Stomach (tissue), 19 donors: Measurements from ENCODE around the gene FAM217B. TPM values are rescaled to one million over a fixed set of nuclear protein-coding genes. Genes with fewer than 3 reads are reported as not detected.

Experiments
- DNase-seq, 2 donors: peaks; one replicate each; pipeline versions ENCODE4 v3.0.0 to v3.0.0-alpha.2; 2013 to 2019
- H3K27ac ChIP-seq, 5 donors: fragments of 200-600 bp in 4 of 5; sonication (generic) in 4 of 5; one replicate each; pipeline ENCODE4 v1.5.1; 2013 to 2019; ENCODE audit warnings: mild to moderate bottlenecking in 1 of 5, moderate library complexity in 1 of 5
- H3K27me3 ChIP-seq, 3 donors: fragments of 200-600 bp; sonication (generic); one replicate each; pipeline ENCODE4 v1.5.1; 2017 to 2019; ENCODE audit warnings: mixed run types in 1 of 3
- H3K36me3 ChIP-seq, 4 donors: fragments of 200-600 bp; sonication (generic); 1 replicate in 3 of 4; 2 replicates in 1 of 4; pipeline ENCODE4 v1.5.1; 2016 to 2019
- H3K4me1 ChIP-seq, 4 donors: fragments of 200-600 bp; sonication (generic); one replicate each; pipeline ENCODE4 v1.5.1; 2016 to 2019
- H3K4me3 ChIP-seq, 4 donors: fragments of 200-600 bp; sonication (generic) in 3 of 4; one replicate each; pipeline ENCODE4 v1.5.1; 2016 to 2019; ENCODE audit warnings: mild to moderate bottlenecking in 1 of 4
- H3K9me3 ChIP-seq, 4 donors: fragments of 200-600 bp; sonication (generic); one replicate each; pipeline ENCODE4 v1.5.1; 2016 to 2019
- EP300 ChIP-seq: sonication (generic); formaldehyde crosslinking; IDR thresholded peaks from one replicate; pipeline ENCODE4 v1.6.1; 2017; ENCODE audit warnings: antibody characterized with exemption
- POLR2A ChIP-seq, 4 donors: fragments of 450-650 bp; IDR thresholded peaks; one replicate each; pipeline ENCODE4 v1.6.1; 2016; ENCODE audit warnings: antibody characterized with exemption in 4 of 4, control low read depth in 2 of 4, mild to moderate bottlenecking in 1 of 4, moderate library complexity in 1 of 4
- POLR2AphosphoS5 ChIP-seq, 3 donors: sonication (generic); formaldehyde crosslinking; IDR thresholded peaks; one replicate each; pipeline ENCODE4 v1.6.1; 2016; ENCODE audit warnings: antibody characterized with exemption in 3 of 3
- WGBS, 5 donors: extraction: QIAGEN DNeasy Blood & Tissue Kit in 3 of 5; methylation state at CpG; one replicate each; pipeline versions ENCODE4 v1.1.5 to v1.1.7; 2013 to 2018; 5-methylcytosine and 5-hydroxymethylcytosine counted together
- intact Hi-C: fragments of 100-400 bp; cut with DNase I; formaldehyde crosslinking; loops from one replicate; pipeline ENCODE4 v1.15.1; 2023; ENCODE audit warnings: low total_unique reads
- long read RNA-seq, 10 donors: transcript quantifications; one replicate each; lab custom pipeline, GENCODE V29; 2026
- polyA plus RNA-seq, 3 donors: library from polyadenylated mRNA; stranded (reverse); fragments of 200-250 nt; gene quantifications; one replicate each; pipeline ENCODE4 v1.2.3, GENCODE V29; 2013
- total RNA-seq, 5 donors: library from RNA; depleted of rRNA; stranded (reverse); fragments of >200 nt; gene quantifications; one replicate each; pipeline versions ENCODE4 v1.1.0 to v1.2.3, GENCODE V29; 2014 to 2016
- TF ChIP-seq, protein P1 (sequence below), 7 experiments: fragments of 450-650 bp in 4 of 7; fragments of 200-600 bp in 3 of 7; sonication (generic) in 3 of 7; IDR thresholded peaks; one replicate each; pipeline ENCODE4 v1.5.1; 2016 to 2019; ENCODE audit warnings: antibody characterized with exemption in 7 of 7, control low read depth in 2 of 7, mild to moderate bottlenecking in 1 of 7
- donor health status: healthy with polysubstance abuse.
- donor health status: Bipolar disorder and iron deficiency.
- donor health status: healthy.

Gene FAM217B, protein sequence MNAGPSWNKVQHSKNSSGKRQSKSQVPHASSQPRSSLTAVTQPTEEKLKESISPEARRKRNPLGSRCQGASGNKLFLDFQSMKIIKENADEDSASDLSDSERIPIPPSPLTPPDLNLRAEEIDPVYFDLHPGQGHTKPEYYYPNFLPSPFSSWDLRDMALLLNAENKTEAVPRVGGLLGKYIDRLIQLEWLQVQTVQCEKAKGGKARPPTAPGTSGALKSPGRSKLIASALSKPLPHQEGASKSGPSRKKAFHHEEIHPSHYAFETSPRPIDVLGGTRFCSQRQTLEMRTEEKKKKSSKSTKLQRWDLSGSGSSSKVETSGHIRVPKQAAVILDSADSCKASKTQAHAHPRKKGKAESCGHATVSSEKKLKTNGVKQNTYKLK
- total RNA-seq: 10 to 100 TPM in 2 of 5 donors, 1 to 10 TPM in 3; 2.3 to 17.9 (median 8.6) TPM
- 1 to 10 TPM; 1.6 to 2.3 (median 2.2) TPM for polyA plus RNA-seq
- long read RNA-seq, donor 1, full-length matches to known transcripts: 1 of 1 reads
- long read RNA-seq, donor 1, partial matches to known transcripts: 0 of 1 reads
- long read RNA-seq, donor 1, other reads (novel, unspliced or antisense): 0 of 1 reads
- long read RNA-seq, donor 2, full-length matches to known transcripts: 7 of 7 reads
- long read RNA-seq, donor 2, partial matches to known transcripts: 0 of 7 reads
- long read RNA-seq, donor 2, other reads (novel, unspliced or antisense): 0 of 7 reads
- long read RNA-seq, donor 3, partial matches to known transcripts: 0 of 2 reads
- long read RNA-seq, donor 3, other reads (novel, unspliced or antisense): 0 of 2 reads
- long read RNA-seq, donor 4: 0 reads
- long read RNA-seq, donor 5, full-length matches to known transcripts: 9 of 9 reads
- long read RNA-seq, donor 5, partial matches to known transcripts: 0 of 9 reads
- long read RNA-seq, donor 5, other reads (novel, unspliced or antisense): 0 of 9 reads
- long read RNA-seq, donor 6, full-length matches to known transcripts: 5 of 5 reads
- long read RNA-seq, donor 6, partial matches to known transcripts: 0 of 5 reads
- long read RNA-seq, donor 6, other reads (novel, unspliced or antisense): 0 of 5 reads
- long read RNA-seq, donor 7, full-length matches to known transcripts: 5 of 5 reads
- long read RNA-seq, donor 7, partial matches to known transcripts: 0 of 5 reads
- long read RNA-seq, donor 7, other reads (novel, unspliced or antisense): 0 of 5 reads
- long read RNA-seq, donor 8, full-length matches to known transcripts: 2 of 2 reads
- long read RNA-seq, donor 8, partial matches to known transcripts: 0 of 2 reads
- long read RNA-seq, donor 8, other reads (novel, unspliced or antisense): 0 of 2 reads
- long read RNA-seq, donor 9, full-length matches to known transcripts: 3 of 3 reads
- long read RNA-seq, donor 9, partial matches to known transcripts: 0 of 3 reads
- long read RNA-seq, donor 9, other reads (novel, unspliced or antisense): 0 of 3 reads
- long read RNA-seq, donor 10, full-length matches to known transcripts: 4 of 4 reads
- long read RNA-seq, donor 10, partial matches to known transcripts: 0 of 4 reads
- long read RNA-seq, donor 10, other reads (novel, unspliced or antisense): 0 of 4 reads

GRCh38 chr20:59940129-59940955 lies at the start of gene FAM217B, which contains the start of gene PPP1R3D:
Gene FAM217B, plus strand, starts transcription at chr20:59940389. Its CDS starts 3,555 bp downstream, at chr20:59943944.
Gene PPP1R3D, minus strand, starts transcription at chr20:59940305. Its CDS starts 374 bp downstream, at chr20:59939931.
- intact Hi-C loops: no loop called here
- peak within 1 kb of the TSS; percentile 93 to 99 (median 94) for H3K27ac ChIP-seq
- H3K27me3 ChIP-seq: no peaks in the 10 kb centered on the region
- peaks cover 13 to 31% (median 28%) of the 10 kb centered on the region in 4 donors for H3K36me3 ChIP-seq
- DNase-seq: peak; percentile 98 to 99
- 0 to 1% (median 0%) methylated on average over 24 to 57 of the region's 57 CpGs for WGBS, 5 donors
- TF ChIP-seq, protein P1, sequence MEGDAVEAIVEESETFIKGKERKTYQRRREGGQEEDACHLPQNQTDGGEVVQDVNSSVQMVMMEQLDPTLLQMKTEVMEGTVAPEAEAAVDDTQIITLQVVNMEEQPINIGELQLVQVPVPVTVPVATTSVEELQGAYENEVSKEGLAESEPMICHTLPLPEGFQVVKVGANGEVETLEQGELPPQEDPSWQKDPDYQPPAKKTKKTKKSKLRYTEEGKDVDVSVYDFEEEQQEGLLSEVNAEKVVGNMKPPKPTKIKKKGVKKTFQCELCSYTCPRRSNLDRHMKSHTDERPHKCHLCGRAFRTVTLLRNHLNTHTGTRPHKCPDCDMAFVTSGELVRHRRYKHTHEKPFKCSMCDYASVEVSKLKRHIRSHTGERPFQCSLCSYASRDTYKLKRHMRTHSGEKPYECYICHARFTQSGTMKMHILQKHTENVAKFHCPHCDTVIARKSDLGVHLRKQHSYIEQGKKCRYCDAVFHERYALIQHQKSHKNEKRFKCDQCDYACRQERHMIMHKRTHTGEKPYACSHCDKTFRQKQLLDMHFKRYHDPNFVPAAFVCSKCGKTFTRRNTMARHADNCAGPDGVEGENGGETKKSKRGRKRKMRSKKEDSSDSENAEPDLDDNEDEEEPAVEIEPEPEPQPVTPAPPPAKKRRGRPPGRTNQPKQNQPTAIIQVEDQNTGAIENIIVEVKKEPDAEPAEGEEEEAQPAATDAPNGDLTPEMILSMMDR (IDR thresholded peaks at IDR 0.05): peak in 2 of 7 experiments; percentile 20 to 43
- peak; percentile 31 to 91 (median 69) for TF ChIP-seq POLR2AphosphoS5 (IDR thresholded peaks at IDR 0.05)
- TF ChIP-seq POLR2A (IDR thresholded peaks at IDR 0.05): peak in 1 of 4 donors; percentile 71
- no peak for TF ChIP-seq EP300
- H3K4me1 ChIP-seq: peaks cover 29 to 66% (median 52%) of the 10 kb centered on the region in 4 donors
- no peaks in the 10 kb centered on the region for H3K9me3 ChIP-seq
- peak within 1 kb of the TSS; percentile 63 to 81 (median 72) for H3K4me3 ChIP-seq

DNA sequence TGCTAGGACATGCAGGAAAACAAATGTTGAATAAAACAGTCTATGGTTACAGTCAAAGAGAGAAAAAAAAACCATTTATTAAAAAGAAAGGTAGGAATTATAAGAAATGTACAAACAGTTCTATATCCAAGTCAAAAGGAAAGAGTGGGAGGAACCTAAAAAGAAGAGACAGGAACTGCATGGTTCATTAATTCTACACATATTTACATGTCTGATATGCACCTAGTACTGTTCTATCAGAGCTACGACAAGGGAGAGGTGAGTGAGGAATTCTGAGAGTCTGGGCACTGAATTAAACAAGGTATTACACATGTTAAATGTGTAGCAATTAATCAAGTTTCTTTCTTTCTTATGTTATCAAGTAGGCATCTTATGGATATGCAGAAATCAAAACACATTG lies 48.6 kb upstream of the FAM217B start:
- Histone ChIP-seq H3K9me3 (no peaks in the 10 kb centered on the region), H3K4me3 (no peak overlapping the region), H3K4me1 (no peaks in the 10 kb centered on the region), H3K27ac (no peak overlapping the region), H3K27me3 (no peaks in the 10 kb centered on the region), H3K36me3 (no peaks in the 10 kb centered on the region)
- intact Hi-C loops: no loop called here
- TF ChIP-seq EP300 (no peak), POLR2AphosphoS5 (IDR thresholded peaks at IDR 0.05) (no peak)
- TF ChIP-seq, protein P1 (IDR thresholded peaks at IDR 0.05): no peak
- no peak for DNase-seq
- WGBS, 5 donors: 55 to 80% (median 65%) methylated on average over 1 of the region's 1 CpG

- no peaks in the 10 kb centered on the region for H3K27me3 ChIP-seq
- no peaks in the 10 kb centered on the region for H3K4me1 ChIP-seq
- intact Hi-C loops: no loop called here
- H3K27ac ChIP-seq: no peak overlapping the region
- no peaks in the 10 kb centered on the region for H3K36me3 ChIP-seq
- H3K9me3 ChIP-seq: no peaks in the 10 kb centered on the region
- 51 to 64% (median 59%) methylated on average over 1 of the region's 1 CpG for WGBS, 5 donors
- DNase-seq: no peak
- H3K4me3 ChIP-seq: no peak overlapping the region
- TF ChIP-seq POLR2A (IDR thresholded peaks at IDR 0.05) (no peak), POLR2AphosphoS5 (IDR thresholded peaks at IDR 0.05) (no peak), EP300 (no peak)
- TF ChIP-seq, protein P1 (IDR thresholded peaks at IDR 0.05): no peak
Observed at GRCh38 chr20:59895908-59896307, 44.3 kb upstream of the FAM217B start.
